Left cardiac atrium (tissue), 4 donors: Measurements from ENCODE around the gene LRRC27. TPM values are rescaled to one million over a fixed set of nuclear protein-coding genes. Genes with fewer than 3 reads are reported as not detected.

Experiments used
- ATAC-seq, 2 donors: fragments of 200-7000 bp; cut with Tn5 transposase; one replicate each; pipeline ENCODE4 v1.9.1; 2020; ENCODE audit warnings: mild to moderate bottlenecking in 2 of 2, moderate library complexity in 2 of 2
- DNase-seq: peaks from one replicate; pipeline ENCODE4 v3.0.0-alpha.2; 2020
- intact Hi-C, 2 donors: fragments of 100-400 bp; cut with DNase I; formaldehyde crosslinking; loops; one replicate each; pipeline versions ENCODE4 v1.14.1 to v1.15.1; 2022 to 2023
- total RNA-seq, 2 donors: library from RNA; stranded (reverse); fragmentation: NEBNext Ultra II Directional; extraction: Animal tissue kit (Norgen Biotek cat#: 25700); gene quantifications; one replicate each; pipeline ENCODE4 v1.2.1, GENCODE V29; 2021
- donor health status: DM: no; HTN: yes; CAD: no.
- donor health status: DM: no; HTN: yes; CAD: no; lungs with severe emphysema.
- donor health status: DM: yes; HTN: yes; CAD: no.
- donor health status: Dilated cardiomyopathy.

The LRRC27 gene
- total RNA-seq, 2 donors from 2014 or later: 3.7 to 4.4 TPM

- intact Hi-C loops: no loop called here
- no peak for ATAC-seq
- peak; percentile 30 for DNase-seq
Measured at GRCh38 chr10:132413226-132414205, 81.5 kb downstream of the LRRC27 start.

- ATAC-seq (no peak), DNase-seq (no peak)
- intact Hi-C loops: no loop called here
Measured at GRCh38 chr10:132414402-132415016, 82.5 kb downstream of the LRRC27 start.

- DNase-seq (no peak), ATAC-seq (no peak)
- intact Hi-C loops: no loop called here
Measured at GRCh38 chr10:132415255-132415654, 83.3 kb downstream of the LRRC27 start.

- intact Hi-C loops: no loop called here
- no peak for ATAC-seq
- DNase-seq: no peak
Measured at GRCh38 chr10:132415956-132416355, 84.0 kb downstream of the LRRC27 start.

- no peak for ATAC-seq
- no peak for DNase-seq
- intact Hi-C loops: no loop called here
Measured at GRCh38 chr10:132416566-132417256, 84.7 kb downstream of the LRRC27 start.

GRCh38 chr10:132417257-132417910 lies 85.4 kb downstream of the LRRC27 start:
- no peak for DNase-seq
- no peak for ATAC-seq
- intact Hi-C loops: no loop called here

GRCh38 chr10:132417957-132418441 lies 86.0 kb downstream of the LRRC27 start:
- DNase-seq (no peak), ATAC-seq (no peak)
- intact Hi-C loops: no loop called here

GRCh38 chr10:132418527-132419416 lies 86.8 kb downstream of the LRRC27 start:
- intact Hi-C loops: no loop called here
- ATAC-seq (no peak), DNase-seq (no peak)

- ATAC-seq (no peak), DNase-seq (no peak)
- intact Hi-C loops: no loop called here
Measured at GRCh38 chr10:132419538-132420468, 87.8 kb downstream of the LRRC27 start.

- no peak for DNase-seq
- intact Hi-C loops: no loop called here
- ATAC-seq: peak in 1 of 2 donors; percentile 5
Measured at GRCh38 chr10:132420469-132420980, 88.5 kb downstream of the LRRC27 start.

- DNase-seq (peak; percentile 81), ATAC-seq (peak; percentile 86 to 92)
- intact Hi-C loops: no loop called here
Measured at GRCh38 chr10:132420981-132421846, 89.2 kb downstream of the LRRC27 start.

- DNase-seq (no peak), ATAC-seq (no peak)
- intact Hi-C loops: no loop called here
Measured at GRCh38 chr10:132421847-132422751, 90.1 kb downstream of the LRRC27 start.

GRCh38 chr10:132422903-132423825 lies 91.2 kb downstream of the LRRC27 start:
- ATAC-seq (no peak), DNase-seq (no peak)
- intact Hi-C loops: no loop called here
